ENCODE data around the gene FAM3A.

Gene FAM3A

GRCh38 chrX:154467556-154467955, 48.5 kb downstream of the FAM3A start:
- no peak overlapping the region for H2AFZ ChIP-seq (ENCODE audit: low read depth, low read length)
- H3K79me2 ChIP-seq (ENCODE audit: insufficient read depth, low read length) = no peaks in the 10 kb centered on the region
- no peak overlapping the region for H3K4me2 ChIP-seq (ENCODE audit: insufficient read depth, low read length)
- no peaks in the 10 kb centered on the region for H3K9me3 ChIP-seq (ENCODE audit: insufficient read depth, low read length, severe bottlenecking)
- H3K27me3 ChIP-seq (ENCODE audit: insufficient read depth, low read length, poor library complexity) = no peaks in the 10 kb centered on the region
- no peaks in the 10 kb centered on the region for H4K20me1 ChIP-seq (ENCODE audit: insufficient read depth, low read length)
- H3K27ac ChIP-seq (ENCODE audit: low read length) = no peak overlapping the region
- no peak overlapping the region for H3K4me3 ChIP-seq (ENCODE audit: low read depth in 1 of 2, low read length in 2 of 2)
- TF ChIP-seq, protein P1, sequence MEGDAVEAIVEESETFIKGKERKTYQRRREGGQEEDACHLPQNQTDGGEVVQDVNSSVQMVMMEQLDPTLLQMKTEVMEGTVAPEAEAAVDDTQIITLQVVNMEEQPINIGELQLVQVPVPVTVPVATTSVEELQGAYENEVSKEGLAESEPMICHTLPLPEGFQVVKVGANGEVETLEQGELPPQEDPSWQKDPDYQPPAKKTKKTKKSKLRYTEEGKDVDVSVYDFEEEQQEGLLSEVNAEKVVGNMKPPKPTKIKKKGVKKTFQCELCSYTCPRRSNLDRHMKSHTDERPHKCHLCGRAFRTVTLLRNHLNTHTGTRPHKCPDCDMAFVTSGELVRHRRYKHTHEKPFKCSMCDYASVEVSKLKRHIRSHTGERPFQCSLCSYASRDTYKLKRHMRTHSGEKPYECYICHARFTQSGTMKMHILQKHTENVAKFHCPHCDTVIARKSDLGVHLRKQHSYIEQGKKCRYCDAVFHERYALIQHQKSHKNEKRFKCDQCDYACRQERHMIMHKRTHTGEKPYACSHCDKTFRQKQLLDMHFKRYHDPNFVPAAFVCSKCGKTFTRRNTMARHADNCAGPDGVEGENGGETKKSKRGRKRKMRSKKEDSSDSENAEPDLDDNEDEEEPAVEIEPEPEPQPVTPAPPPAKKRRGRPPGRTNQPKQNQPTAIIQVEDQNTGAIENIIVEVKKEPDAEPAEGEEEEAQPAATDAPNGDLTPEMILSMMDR (IDR thresholded peaks at IDR 0.05; ENCODE audit: borderline replicate concordance, extremely low read depth, low read length, poor library complexity, severe bottlenecking) = no peak
- no peak for TF ChIP-seq EZH2 (IDR thresholded peaks at IDR 0.05; ENCODE audit: borderline replicate concordance, low read depth, low read length, severe bottlenecking)
- ATAC-seq (ENCODE audit: insufficient read depth, low read depth) (no peak), DNase-seq (no peak)
- H3K36me3 ChIP-seq (ENCODE audit: insufficient read depth, low read length) = peaks cover 69% of the 10 kb centered on the region
- no peak overlapping the region for H3K9ac ChIP-seq (ENCODE audit: low read depth, low read length)
- no peaks in the 10 kb centered on the region for H3K4me1 ChIP-seq (ENCODE audit: insufficient read depth, low read length)

DNA sequence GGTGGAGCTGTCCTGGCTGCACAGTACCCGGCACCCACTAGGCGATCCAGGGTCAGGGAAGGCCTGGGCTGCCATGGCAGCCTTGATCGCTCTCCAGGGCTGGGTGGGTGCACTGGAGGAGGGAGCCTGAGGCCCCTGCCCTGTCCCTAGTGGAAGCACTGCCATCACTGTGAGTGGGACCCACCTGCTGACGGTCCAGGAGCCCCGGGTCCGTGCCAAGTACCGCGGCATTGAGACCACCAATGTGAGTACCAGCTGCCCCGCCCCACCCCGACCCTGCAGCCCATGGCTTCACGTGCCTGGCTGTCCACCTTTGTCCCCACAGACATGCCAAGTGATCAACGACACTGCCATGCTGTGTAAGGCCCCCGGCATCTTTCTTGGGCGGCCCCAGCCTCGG, 49.1 kb downstream of the FAM3A start:
- DNase-seq = no peak
- Histone ChIP-seq H3K9ac (ENCODE audit: low read depth, low read length) (no peak overlapping the region), H2AFZ (ENCODE audit: low read depth, low read length) (no peak overlapping the region), H3K9me3 (ENCODE audit: insufficient read depth, low read length, severe bottlenecking) (no peaks in the 10 kb centered on the region), H4K20me1 (ENCODE audit: insufficient read depth, low read length) (no peaks in the 10 kb centered on the region), H3K36me3 (ENCODE audit: insufficient read depth, low read length) (peaks cover 71% of the 10 kb centered on the region), H3K4me3 (ENCODE audit: low read depth in 1 of 2, low read length in 2 of 2) (no peak overlapping the region), H3K79me2 (ENCODE audit: insufficient read depth, low read length) (no peaks in the 10 kb centered on the region), H3K4me2 (ENCODE audit: insufficient read depth, low read length) (no peak overlapping the region), H3K27ac (ENCODE audit: low read length) (no peak overlapping the region), H3K4me1 (ENCODE audit: insufficient read depth, low read length) (no peaks in the 10 kb centered on the region), H3K27me3 (ENCODE audit: insufficient read depth, low read length, poor library complexity) (no peaks in the 10 kb centered on the region)
- TF ChIP-seq, protein P1 (IDR thresholded peaks at IDR 0.05; ENCODE audit: borderline replicate concordance, extremely low read depth, low read length, poor library complexity, severe bottlenecking) = no peak
- no peak for TF ChIP-seq EZH2 (IDR thresholded peaks at IDR 0.05; ENCODE audit: borderline replicate concordance, low read depth, low read length, severe bottlenecking)
- no peak for ATAC-seq (ENCODE audit: insufficient read depth, low read depth)

DNA sequence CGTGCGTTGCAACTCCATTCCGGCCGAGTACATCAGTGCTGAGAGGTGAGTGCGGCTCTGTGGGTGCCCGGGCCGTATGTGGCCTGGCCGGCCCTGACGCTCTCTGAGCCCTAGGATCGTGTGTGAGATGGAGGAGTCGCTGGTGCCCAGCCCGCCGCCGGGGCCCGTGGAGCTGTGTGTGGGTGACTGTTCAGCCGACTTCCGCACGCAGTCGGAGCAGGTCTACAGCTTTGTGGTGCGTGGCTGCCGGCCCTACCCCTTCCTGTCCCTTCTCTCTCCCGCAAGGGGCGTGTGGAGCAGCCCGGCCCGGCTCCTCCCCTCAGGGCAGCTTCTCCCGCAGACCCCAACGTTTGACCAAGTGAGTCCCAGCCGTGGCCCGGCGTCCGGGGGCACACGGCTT, 50.0 kb downstream of the FAM3A start:
- no peak overlapping the region for H2AFZ ChIP-seq (ENCODE audit: low read depth, low read length)
- no peak for DNase-seq
- no peak overlapping the region for H3K4me3 ChIP-seq (ENCODE audit: low read depth in 1 of 2, low read length in 2 of 2)
- H3K4me1 ChIP-seq (ENCODE audit: insufficient read depth, low read length) = no peaks in the 10 kb centered on the region; the same call in none of the 2 replicates
- no peak overlapping the region for H3K27ac ChIP-seq (ENCODE audit: low read length)
- no peaks in the 10 kb centered on the region for H3K9me3 ChIP-seq (ENCODE audit: insufficient read depth, low read length, severe bottlenecking)
- no peaks in the 10 kb centered on the region for H3K79me2 ChIP-seq (ENCODE audit: insufficient read depth, low read length)
- no peaks in the 10 kb centered on the region for H3K27me3 ChIP-seq (ENCODE audit: insufficient read depth, low read length, poor library complexity)
- H3K36me3 ChIP-seq (ENCODE audit: insufficient read depth, low read length) = peaks cover 70% of the 10 kb centered on the region
- TF ChIP-seq EZH2 (IDR thresholded peaks at IDR 0.05; ENCODE audit: borderline replicate concordance, low read depth, low read length, severe bottlenecking) = no peak
- TF ChIP-seq, protein P1 (IDR thresholded peaks at IDR 0.05; ENCODE audit: borderline replicate concordance, extremely low read depth, low read length, poor library complexity, severe bottlenecking) = no peak
- no peaks in the 10 kb centered on the region for H4K20me1 ChIP-seq (ENCODE audit: insufficient read depth, low read length)
- no peak overlapping the region for H3K4me2 ChIP-seq (ENCODE audit: insufficient read depth, low read length)
- no peak overlapping the region for H3K9ac ChIP-seq (ENCODE audit: low read depth, low read length)
- ATAC-seq (ENCODE audit: insufficient read depth, low read depth) = no peak

DNA sequence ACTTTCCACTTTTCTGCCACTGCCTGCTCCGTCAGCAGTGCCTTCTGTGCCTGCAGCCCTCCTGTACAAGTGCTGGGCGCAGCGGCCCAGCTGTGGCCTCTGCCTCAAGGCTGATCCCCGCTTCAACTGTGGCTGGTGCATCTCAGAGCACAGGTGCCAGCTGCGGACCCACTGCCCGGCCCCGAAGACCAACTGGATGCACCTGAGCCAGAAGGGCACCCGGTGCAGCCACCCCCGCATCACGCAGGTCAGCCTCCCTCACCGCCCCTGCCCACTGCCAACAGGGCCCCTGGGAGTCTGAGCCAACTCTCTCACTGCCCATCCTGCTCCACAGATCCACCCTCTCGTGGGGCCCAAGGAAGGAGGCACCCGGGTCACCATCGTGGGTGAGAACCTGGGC, 50.4 kb downstream of the FAM3A start:
- ATAC-seq (ENCODE audit: insufficient read depth, low read depth) (no peak), DNase-seq (no peak)
- no peaks in the 10 kb centered on the region; the same call in none of the 2 replicates for H3K4me1 ChIP-seq (ENCODE audit: insufficient read depth, low read length)
- TF ChIP-seq, protein P1 (IDR thresholded peaks at IDR 0.05; ENCODE audit: borderline replicate concordance, extremely low read depth, low read length, poor library complexity, severe bottlenecking) = no peak
- no peak for TF ChIP-seq EZH2 (IDR thresholded peaks at IDR 0.05; ENCODE audit: borderline replicate concordance, low read depth, low read length, severe bottlenecking)
- no peaks in the 10 kb centered on the region for H4K20me1 ChIP-seq (ENCODE audit: insufficient read depth, low read length)
- H3K9ac ChIP-seq (ENCODE audit: low read depth, low read length) = no peak overlapping the region
- no peak overlapping the region for H3K4me2 ChIP-seq (ENCODE audit: insufficient read depth, low read length)
- H3K27me3 ChIP-seq (ENCODE audit: insufficient read depth, low read length, poor library complexity) = no peaks in the 10 kb centered on the region
- no peak overlapping the region for H3K27ac ChIP-seq (ENCODE audit: low read length)
- no peaks in the 10 kb centered on the region for H3K79me2 ChIP-seq (ENCODE audit: insufficient read depth, low read length)
- no peak overlapping the region for H3K4me3 ChIP-seq (ENCODE audit: low read depth in 1 of 2, low read length in 2 of 2)
- no peaks in the 10 kb centered on the region for H3K9me3 ChIP-seq (ENCODE audit: insufficient read depth, low read length, severe bottlenecking)
- H3K36me3 ChIP-seq (ENCODE audit: insufficient read depth, low read length) = peaks cover 70% of the 10 kb centered on the region
- no peak overlapping the region for H2AFZ ChIP-seq (ENCODE audit: low read depth, low read length)

All from DND-41 (cell line).